Measurements from ENCODE around the gene SLIT1.

Gene SLIT1

GRCh38 chr10:97017474-97017903 lies 168.3 kb downstream of the SLIT1 start:
- no peak for DNase-seq

DNA sequence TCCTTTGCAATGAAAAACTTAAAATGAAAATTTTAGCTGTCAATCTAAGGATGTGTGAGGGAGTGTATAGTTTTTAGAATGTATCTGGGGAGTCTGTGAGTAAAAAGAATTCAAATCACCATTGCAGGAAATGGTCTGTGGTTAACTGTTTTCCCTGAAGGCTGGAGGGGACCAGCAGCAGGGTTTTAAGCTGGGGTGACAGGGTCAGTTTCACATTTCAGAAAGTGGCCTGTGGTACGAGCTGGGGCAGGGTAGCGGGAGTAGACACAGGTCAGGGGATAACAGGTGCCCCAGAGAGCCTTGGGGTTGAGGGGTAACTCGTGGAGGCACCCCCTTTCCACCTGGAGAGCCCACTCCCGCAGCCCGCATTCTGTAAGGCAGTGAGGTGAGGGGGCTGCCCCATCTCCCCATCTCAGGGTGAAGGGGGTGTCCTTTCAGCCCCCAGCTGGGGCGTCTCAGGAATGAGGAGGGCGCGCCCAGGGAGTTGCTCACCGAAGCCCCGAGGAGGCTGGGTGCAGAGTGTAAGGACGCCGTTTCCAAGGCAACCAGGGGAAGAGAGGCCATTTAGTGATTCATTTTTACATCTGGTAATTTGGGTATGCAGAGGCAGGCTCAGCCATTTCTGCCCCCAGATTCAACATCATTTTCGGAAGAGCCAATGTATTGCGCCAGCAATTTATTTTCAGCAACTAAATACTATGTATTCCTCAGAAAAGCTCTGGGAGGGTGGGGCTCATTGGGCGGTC lies 168.9 kb downstream of the SLIT1 start:
- DNase-seq = no peak

DNA sequence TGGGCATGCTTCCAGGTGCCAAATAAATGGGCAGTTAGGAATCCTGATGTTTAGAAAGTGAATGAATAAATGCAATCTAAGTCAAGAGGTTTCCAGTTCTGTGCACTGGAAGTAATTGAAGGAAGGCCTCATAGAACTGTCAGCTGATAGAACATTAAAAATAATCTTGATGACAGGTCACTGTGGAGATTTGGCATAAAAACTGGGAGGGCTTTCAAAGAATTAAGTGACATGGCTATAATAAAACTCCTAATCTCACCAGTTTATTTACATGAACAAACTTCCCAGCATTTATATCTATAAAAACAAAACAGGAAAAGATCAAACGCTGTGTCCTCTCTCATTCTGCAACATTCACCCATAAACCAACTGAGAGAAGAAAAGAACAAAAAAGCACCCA lies 170.5 kb downstream of the SLIT1 start:
- DNase-seq = no peak

DNA sequence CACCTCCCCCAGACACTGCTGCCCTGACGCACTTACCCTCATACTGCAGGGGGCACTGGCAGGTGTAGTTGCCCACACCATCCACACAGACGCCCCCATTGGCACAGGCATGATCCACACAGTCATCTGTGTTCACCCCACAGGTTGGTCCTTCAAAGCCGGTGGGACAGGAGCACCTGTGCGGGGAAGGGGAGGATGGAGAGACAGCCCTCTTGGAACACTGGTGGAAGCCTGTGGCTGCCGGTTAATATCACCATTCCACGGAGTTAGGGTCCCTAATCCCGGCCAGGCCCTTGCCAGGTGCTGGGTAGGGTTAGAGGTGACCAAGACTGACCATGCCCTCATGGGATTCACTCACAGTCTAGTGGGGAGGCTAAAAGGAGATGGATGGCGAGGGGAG lies 171.8 kb downstream of the SLIT1 start:
- DNase-seq = no peak

GRCh38 chr10:97013568-97013967 lies 172.2 kb downstream of the SLIT1 start:
- DNase-seq = no peak

DNA sequence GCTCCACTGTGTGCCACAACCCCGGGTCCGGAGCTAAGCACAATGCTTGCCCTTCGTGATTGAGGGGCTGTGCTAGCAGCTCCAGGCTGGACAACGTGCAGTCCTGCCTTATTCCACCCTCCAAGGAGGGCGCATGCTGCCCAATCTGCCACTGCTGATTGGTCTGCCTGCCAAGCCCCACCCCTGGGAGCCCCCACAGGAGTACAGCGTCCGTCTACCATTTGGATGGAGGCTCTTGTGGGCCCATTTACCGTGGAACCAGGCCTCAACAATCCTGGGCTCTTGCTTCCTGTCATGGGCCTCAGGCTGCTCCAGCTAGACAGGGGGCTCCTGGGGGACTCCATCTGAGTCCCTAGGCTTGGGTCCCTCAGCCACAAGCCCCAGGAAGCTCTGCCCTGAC lies 173.3 kb downstream of the SLIT1 start:
- DNase-seq = no peak

GRCh38 chr10:97011397-97011796 lies 174.4 kb downstream of the SLIT1 start:
- no peak for DNase-seq

- no peak for DNase-seq
Observed at GRCh38 chr10:97010695-97011206, 175.0 kb downstream of the SLIT1 start.

DNA sequence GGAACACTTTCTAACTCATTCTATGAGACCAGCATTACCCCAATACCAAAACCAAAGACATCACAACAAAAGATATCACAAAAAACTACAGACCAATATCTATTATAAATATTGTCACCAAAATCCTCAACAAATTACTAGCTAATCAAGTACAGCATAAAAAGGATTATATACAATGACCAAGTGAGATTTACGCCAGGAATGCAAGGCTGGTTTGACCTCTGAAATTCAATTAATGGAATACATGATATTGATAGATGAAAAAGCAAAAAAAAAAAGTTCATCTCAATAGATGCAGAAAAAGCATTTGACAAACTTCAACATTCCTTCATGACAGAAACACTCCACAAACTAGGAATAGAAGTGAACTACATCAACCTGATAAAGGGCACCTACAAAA lies 178.3 kb downstream of the SLIT1 start:
- no peak for DNase-seq

- DNase-seq = no peak
Observed at GRCh38 chr10:97006364-97006763, 179.4 kb downstream of the SLIT1 start.

DNA sequence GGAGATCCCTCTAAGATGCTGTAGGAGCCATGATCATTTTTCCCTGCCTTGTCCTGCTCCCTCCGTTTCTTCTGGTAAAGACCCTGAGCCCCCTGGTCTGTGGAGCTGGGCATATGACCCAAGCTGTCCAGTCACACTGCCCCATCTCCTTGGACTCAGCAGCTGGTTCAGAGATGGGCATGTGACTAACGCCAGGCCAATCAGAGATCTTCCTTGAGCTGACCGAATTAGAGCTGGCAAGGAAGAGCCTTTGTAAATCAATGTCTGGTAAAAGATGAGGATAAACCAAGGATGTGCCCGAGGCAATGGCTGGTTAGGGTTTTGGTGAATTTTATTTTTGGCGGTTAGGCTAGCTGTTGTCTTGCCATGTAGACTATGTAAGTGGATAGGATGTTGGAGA lies 180.4 kb downstream of the SLIT1 start:
- DNase-seq = no peak

GRCh38 chr10:97004591-97004990 lies 181.2 kb downstream of the SLIT1 start:
- no peak for DNase-seq

GRCh38 chr10:97003804-97004201 lies 182.0 kb downstream of the SLIT1 start:
- DNase-seq = no peak

DNA sequence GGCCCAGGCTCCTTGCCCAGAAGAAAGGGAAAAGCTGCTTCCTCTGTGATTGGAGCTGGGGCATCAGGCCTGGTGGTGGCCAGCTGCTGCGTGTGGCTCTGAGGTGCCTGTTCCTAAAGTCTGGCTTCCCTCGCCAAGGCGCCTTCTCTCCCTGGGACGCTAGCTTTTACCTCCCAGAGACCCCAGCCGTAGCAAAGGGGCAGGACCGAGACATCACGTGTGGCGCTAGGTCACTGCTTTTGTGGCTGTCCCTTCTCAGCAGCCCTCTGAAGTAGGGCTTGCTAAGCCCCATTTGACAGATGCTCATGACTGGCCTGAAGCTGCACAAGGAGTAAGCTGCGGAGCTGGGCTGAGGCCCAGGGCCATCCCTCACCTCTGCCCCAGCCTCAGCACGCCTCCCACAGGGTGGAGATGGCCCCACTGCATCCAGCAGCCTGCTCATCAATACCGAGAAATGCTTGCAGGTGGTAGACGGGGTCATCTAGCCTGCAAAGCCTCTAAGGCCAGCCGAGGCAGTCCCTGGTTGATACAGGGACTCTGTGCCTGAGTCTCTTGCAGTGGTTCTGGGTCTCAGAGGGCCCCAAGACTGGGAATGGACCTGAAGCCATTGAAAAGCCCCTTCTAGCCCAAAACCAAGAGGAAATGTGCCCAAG lies 182.5 kb downstream of the SLIT1 start:
- DNase-seq = no peak

GRCh38 chr10:97002670-97003069 lies 183.1 kb downstream of the SLIT1 start:
- DNase-seq = no peak

DNA sequence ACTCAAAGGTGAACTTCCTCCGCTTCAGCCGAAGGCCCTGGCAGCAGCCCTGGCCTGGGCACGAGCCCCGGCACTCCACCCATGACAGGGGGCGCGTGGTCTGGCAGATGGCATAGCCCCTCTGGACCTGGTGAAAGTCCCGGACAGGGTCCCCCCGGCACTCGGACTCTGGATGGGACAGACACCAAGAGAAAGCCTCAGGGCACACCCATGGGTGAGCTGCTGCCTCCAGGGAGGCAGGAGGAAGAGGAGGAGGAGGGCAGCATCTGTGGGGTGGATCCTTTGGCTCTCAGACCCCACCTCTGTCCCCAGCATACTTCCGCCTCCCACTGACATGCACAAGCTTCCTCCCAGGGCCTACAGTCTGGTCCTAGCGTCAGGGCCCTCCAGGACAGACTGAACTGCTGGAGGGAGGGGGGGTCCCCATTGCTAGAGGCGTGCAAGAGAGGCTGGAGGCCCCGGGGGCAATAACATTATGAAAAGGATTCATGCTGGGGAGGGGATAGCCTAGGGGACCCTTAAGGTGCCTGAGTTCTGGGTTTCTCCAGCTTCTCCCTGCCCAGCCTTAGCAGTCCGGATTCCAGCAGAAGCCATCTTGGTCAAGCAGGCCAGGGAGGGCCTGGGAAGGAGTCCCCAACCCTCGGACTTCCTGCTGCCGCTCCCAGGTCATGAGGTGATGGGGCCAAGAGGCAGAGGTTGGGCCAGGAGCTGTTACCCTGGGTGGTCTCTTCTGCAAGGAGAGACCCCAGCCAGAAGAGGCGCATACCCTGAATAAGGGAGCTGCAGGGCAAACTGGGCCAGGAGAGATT lies 184.4 kb downstream of the SLIT1 start:
- DNase-seq = no peak

GRCh38 chr10:97000487-97001182 lies 185.1 kb downstream of the SLIT1 start:
- peak; percentile 90 for DNase-seq

DNA sequence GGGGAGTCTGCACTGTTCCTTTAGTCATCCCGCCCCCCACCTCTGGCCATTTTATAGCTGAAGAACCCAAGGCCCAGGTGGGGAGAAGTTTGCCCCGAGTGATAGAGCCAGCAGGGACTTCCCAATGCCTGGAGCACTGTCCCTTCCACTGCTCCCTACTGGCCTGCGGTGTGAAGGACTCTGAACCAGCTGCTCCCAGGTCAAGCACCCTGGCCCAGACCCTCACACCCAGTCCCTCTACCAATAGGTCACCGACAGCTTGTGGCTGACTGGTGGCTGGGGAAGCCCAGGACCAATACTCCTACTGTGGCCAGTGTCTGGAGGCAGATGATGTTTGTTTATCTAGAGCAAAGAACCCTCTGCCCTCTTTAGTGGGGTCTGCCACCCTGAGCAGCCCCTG lies 185.8 kb downstream of the SLIT1 start:
- no peak for DNase-seq

DNA sequence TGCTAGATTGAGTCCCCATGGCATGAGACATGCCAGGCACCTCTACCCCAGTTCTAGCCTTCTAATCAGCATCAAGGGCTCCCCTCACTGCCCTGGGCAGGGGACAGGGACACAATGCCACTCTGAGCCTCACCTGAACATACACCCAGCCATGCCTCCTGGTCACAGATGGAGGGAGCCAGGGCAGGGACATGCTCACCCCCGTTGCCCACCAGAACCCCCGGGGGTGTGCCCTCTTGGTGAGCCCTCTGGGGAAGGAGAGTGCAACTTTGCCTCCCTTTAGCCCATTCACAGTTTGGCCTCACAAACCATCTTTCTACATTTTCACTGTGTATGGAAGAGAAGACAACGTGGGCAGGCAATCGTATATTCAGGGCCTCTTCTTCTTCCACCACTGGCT lies 186.4 kb downstream of the SLIT1 start:
- DNase-seq = no peak

DNA sequence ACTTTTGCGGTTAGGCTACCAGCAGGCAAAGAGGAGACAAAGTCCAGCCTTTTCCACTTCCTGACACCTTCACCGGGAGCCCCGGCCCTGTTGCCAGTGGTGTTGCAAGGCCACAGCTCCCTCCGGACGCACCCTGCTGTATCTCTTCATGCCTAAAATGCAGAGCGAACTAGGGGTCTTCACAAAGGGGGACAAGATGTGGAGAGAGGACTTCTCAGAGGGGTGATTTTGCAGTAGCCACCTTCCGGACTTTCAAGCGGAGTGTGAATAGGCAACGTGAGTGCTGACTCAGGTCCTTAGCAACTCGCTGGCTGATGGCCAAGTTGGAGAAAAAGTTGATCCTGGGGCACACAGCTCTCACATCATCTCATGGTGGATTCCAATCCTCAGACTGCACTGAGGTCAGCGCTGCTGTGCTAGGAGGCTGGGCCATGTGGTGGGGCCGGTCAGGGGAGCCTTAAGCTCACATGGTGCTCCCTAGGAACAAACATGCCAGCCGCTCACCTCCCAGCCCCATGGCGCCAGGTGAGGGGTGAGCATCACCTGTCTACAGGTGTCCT lies 187.3 kb downstream of the SLIT1 start:
- DNase-seq = peak; percentile 68

- peak; percentile 32 for DNase-seq
Observed at GRCh38 chr10:96996275-96996965, 189.3 kb downstream of the SLIT1 start.

DNA sequence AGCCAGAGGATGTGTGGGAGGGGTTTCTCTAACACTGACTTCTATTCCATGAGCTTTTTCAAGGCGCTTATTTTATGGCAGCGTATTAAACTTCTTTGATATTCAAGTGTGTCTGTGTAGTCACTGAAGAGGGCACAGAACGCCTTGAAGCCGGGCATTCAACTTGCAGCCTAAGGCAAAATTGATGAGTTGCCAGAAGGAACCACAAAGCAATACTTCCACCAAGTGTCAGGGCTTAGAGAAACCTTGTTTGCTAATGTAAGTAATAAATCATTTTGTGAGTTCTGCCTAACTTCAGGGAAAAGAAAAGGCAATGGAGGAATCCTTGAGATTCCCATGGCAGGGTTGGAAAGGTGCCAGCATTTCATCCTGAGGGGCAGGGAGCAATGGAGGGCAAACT lies 189.9 kb downstream of the SLIT1 start:
- DNase-seq = peak; percentile 79
